Heart left ventricle (tissue), 13 donors: ENCODE data around the gene ZNF808.

ENCODE experiments used
- CTCF ChIP-seq, 12 donors: fragments of 200-600 bp; sonication (generic) in 4 of 12; IDR thresholded peaks; one replicate each; pipeline versions ENCODE4 v1.5.0 to v1.8.0; 2018 to 2022; ENCODE audit warnings: antibody characterized with exemption in 12 of 12, mild to moderate bottlenecking in 5 of 12
- POLR2A ChIP-seq, 2 donors: fragments of 450-650 bp; IDR thresholded peaks; one replicate each; pipeline ENCODE4 v1.6.1; 2017; ENCODE audit warnings: antibody characterized with exemption in 2 of 2, mild to moderate bottlenecking in 2 of 2, moderate library complexity in 2 of 2
- donor health status: ischemic (EF 13 %, LVEDD 7.1; RV severe dilation, severe dysfunction).
- donor health status: DM: no; HTN: yes; CAD: no.
- donor health status: DM: no; HTN: no; CAD: no.
- donor health status: ischemic (EF 25% LVEDD 6.9; RV normal size, moderate dysfunction).
- donor health status: ischemic (EF 25% LVEDD 5.7; RV mildly dilated, moderate dysfunction).
- donor health status: ischemic (EF 35%, LVEDD 5.7; RV mildly dilated, moderate dysfunction).
- donor health status: nonischemic (EF 11% LVEDD 7.7; RV severe dilation, severe dysfunction).
- donor health status: DM: yes; HTN: yes; CAD: no.
- donor health status: PGD.
- donor health status: ischemic (EF 29% LVEDD 5.4; RV normal size, mild dysfunction).
- donor health status: nonischemic (EF 23%, LVEDD 6.1; RV moderate dilation, normal function).

GRCh38 chr19:52532480-52532879 lies 5.0 kb downstream of the ZNF808 start:
- TF ChIP-seq POLR2A (IDR thresholded peaks at IDR 0.05) (no peak), CTCF (IDR thresholded peaks at IDR 0.05) (no peak)
